Left cardiac atrium (tissue), 4 donors: ENCODE measurements around the gene SLC35E4. TPM values are rescaled to one million over a fixed set of nuclear protein-coding genes. Genes with fewer than 3 reads are reported as not detected.
"Not testable (repeated sequence)": the region's sequence is repeated elsewhere in the genome, so short reads cannot be mapped to it uniquely, and the experiment has no call there.

Experiments used
- ATAC-seq, 2 donors: fragments of 200-7000 bp; cut with Tn5 transposase; one replicate each; pipeline ENCODE4 v1.9.1; 2020; ENCODE audit warnings: mild to moderate bottlenecking in 2 of 2, moderate library complexity in 2 of 2
- DNase-seq: peaks from one replicate; pipeline ENCODE4 v3.0.0-alpha.2; 2020
- intact Hi-C, 2 donors: fragments of 100-400 bp; cut with DNase I; formaldehyde crosslinking; loops; one replicate each; pipeline versions ENCODE4 v1.14.1 to v1.15.1; 2022 to 2023
- total RNA-seq, 2 donors: library from RNA; stranded (reverse); fragmentation: NEBNext Ultra II Directional; extraction: Animal tissue kit (Norgen Biotek cat#: 25700); gene quantifications; one replicate each; pipeline ENCODE4 v1.2.1, GENCODE V29; 2021
- donor health status: DM: no; HTN: yes; CAD: no.
- donor health status: DM: no; HTN: yes; CAD: no; lungs with severe emphysema.
- donor health status: DM: yes; HTN: yes; CAD: no.
- donor health status: Dilated cardiomyopathy.

Gene SLC35E4
- total RNA-seq, 2 donors from 2014 or later, result 2.3 to 5.3 TPM

GRCh38 chr22:30675436-30675835, 39.9 kb downstream of the SLC35E4 start:
- ATAC-seq, result no peak
- no peak for DNase-seq
- intact Hi-C loops, result no loop called here

GRCh38 chr22:30676565-30676964, 41.0 kb downstream of the SLC35E4 start:
- DNase-seq, intact Hi-C loops, ATAC-seq: not testable (repeated sequence)

DNA sequence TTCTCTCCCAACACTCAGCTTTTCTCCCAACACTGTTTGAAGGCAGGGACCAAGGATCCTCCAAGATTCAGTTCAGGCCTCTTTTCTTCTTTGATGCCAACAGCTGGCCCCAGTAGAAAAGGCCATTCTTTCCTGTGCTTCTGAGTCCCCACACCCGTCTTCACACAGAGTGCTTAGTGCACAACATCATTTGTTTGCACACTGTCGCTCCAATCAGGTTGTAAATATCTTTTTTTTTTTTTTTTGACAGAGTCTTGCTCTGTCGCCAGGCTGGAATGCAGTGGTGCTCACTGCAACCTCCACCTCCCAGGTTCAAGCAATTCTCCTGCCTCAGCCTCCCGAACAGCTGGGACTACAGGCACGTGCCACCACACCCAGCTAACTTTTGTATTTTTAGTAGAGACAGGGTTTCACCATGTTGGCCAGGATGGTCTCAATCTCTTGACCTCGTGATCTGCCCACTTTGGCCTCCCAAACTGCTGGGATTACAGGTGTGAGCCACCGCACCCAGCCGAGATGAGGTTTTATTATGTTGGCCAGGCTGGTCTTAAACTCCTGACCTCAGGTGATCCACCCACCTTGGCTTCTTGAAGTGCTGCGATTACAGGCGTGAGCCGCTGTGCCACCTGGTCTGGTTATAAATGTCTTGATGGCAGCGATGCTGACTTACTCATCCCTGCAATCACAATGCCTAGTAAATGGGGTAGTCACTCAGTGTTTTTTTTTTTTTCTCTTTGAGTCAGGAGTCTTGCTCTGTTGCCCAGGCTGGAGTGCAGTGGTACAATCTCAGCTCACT, 44.5 kb downstream of the SLC35E4 start:
- ATAC-seq, DNase-seq, intact Hi-C loops: not testable (repeated sequence)

DNA sequence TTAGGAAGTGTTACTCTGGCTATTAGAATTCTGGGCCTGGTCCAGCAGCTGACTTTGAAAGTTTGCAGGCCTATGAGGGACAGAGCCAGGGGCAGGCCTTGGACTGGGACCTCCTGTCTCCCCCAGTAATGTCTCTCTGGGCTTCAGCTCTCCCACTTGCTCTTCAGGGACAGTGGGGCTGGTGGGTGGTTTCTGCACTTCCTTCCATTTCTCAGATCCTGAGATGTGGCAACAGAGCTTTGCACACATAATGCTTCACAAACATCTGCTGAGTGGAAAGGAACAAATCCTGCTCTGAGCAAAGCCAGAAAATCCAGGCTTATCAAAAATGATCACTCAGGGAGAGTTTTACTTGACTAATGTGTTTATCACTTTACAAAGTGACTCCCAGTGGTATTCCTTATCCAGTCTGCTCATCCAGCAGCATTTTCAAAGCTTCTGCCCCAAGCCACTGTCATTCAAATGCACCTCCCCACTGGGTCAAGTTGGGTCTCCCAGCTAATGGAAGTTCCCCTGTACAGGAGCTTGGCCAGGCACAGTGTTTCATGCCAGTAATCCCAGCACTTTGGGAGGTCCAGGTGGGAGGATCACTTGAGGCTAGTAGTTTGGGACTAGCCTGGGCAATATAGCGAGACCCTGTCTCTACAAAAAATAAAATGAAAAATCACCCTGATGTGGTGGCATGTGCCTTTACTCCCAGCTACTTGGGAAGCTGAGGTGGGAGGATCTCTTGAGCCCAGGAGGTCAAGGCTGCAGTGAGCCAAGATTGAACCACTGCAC, 45.6 kb downstream of the SLC35E4 start:
- ATAC-seq, result peak in 1 of 2 donors; percentile 65
- DNase-seq, result no peak

DNA sequence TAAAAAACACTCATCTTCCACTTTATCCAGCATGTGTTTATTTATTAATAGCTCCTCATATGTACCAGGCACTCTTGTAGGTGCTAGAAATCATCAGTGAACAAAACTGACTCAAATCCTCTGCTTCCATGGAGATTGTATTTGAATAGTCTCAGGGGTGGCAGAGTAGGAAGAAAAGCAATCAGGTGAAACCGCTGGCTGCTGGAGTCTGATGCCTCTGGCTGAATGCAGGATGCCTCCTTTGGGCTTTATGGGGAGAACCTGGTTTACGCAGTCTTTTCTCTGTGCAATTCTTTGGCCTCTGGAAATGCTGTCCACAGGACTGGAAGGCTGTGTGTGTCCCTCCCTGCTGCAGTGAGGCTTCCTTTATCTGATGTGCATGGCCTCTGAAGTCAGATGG, 46.2 kb downstream of the SLC35E4 start:
- DNase-seq (no peak), ATAC-seq (no peak)
- intact Hi-C loops, result no loop called here

More for the DNA sequence above, 45.6 kb downstream of the SLC35E4 start:
- intact Hi-C loops, result no loop called here

GRCh38 chr22:30685178-30685577, 49.6 kb downstream of the SLC35E4 start:
- DNase-seq (no peak), ATAC-seq (no peak)
- intact Hi-C loops, result no loop called here

GRCh38 chr22:30687358-30687757, 51.8 kb downstream of the SLC35E4 start:
- ATAC-seq (no peak), DNase-seq (no peak)
- intact Hi-C loops, result no loop called here

- ATAC-seq (no peak), DNase-seq (no peak)
- intact Hi-C loops, result no loop called here
Observed at GRCh38 chr22:30689622-30690021, 54.0 kb downstream of the SLC35E4 start.

DNA sequence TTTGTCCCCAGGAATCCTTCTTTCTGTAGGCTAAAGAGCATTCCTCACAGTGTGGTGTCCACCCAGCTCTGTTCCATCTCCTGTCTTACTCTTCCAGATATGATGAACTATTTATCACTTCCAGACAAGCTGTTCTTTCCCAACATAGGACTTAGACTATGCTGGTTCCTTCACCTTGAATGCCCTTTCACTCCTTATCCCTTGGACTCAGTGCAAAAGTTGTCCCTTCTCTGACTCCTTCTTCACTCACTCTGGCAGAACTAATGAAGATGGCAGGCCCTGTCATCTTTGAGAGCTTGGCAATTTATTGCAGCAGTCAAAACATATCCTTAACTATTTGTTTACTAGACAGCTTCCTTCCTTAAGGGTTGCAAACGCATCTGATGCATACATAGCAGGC, 55.6 kb downstream of the SLC35E4 start:
- intact Hi-C loops, result no loop called here
- ATAC-seq (no peak), DNase-seq (no peak)

- peak; percentile 48 for DNase-seq
- intact Hi-C loops, result no loop called here
- peak; percentile 62 to 76 for ATAC-seq
Observed at GRCh38 chr22:30694171-30694639, 58.6 kb downstream of the SLC35E4 start.

DNA sequence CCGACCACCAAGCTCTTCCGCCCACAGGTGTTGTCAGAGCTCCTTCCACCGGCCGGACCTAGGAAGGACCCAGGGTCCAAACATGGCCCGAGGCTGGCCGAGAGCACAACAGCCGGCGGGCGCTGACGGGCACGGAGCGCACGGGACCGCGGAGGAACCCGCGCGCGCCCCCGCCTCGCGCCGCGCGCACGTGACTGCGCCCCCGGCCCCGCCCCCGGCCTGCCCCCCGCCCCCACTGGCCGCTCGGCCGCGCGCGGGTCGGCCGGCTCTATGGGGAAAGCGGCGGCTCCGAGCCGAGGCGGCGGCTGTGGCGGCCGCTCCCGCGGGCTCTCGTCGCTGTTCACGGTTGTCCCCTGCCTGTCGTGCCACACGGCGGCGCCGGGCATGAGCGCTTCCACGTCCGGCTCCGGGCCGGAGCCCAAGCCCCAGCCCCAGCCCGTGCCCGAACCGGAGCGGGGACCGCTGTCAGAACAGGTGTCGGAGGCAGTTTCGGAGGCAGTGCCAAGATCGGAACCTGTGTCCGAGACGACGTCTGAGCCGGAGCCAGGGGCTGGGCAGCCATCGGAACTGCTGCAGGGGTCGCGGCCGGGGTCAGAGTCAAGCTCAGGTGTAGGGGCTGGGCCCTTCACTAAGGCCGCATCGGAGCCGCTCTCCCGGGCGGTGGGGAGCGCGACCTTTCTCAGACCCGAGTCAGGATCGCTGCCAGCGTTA, 59.2 kb downstream of the SLC35E4 start, which contains the start of gene OSBP2:
Gene OSBP2, plus strand, starts transcription at position 235 of the 711 bp plus-strand sequence. Its CDS starts 36 bp downstream, at position 271.
- DNase-seq (peak; percentile 43), ATAC-seq (peak; percentile 81 to 87)
- intact Hi-C loops, result no loop called here

- no peak for ATAC-seq
- no peak for DNase-seq
- intact Hi-C loops, result no loop called here
Observed at GRCh38 chr22:30695351-30695851, 59.8 kb downstream of the SLC35E4 start.

GRCh38 chr22:30695871-30696655, 60.5 kb downstream of the SLC35E4 start:
- ATAC-seq (no peak), DNase-seq (no peak)
- intact Hi-C loops, result no loop called here

Other genes starting within 250 kb of the SLC35E4 start
- 10 to 100 TPM in 1 of 2 donors, 1 to 10 TPM in 1; 7.5 to 12.9 TPM for gene RNF215, start 248.4 kb upstream of the SLC35E4 start, total RNA-seq
- gene SEC14L2, start 238.8 kb upstream of the SLC35E4 start, total RNA-seq, result 1 to 10 TPM; 2.1 to 5.7 TPM
- 10 to 100 TPM; 21.4 to 33.8 TPM for gene MTFP1, start 210.0 kb upstream of the SLC35E4 start, total RNA-seq
- not detected for gene SEC14L3, start 163.8 kb upstream of the SLC35E4 start, total RNA-seq
- not detected for gene SEC14L4, start 130.1 kb upstream of the SLC35E4 start, total RNA-seq
- under 1 TPM; 0.08 to 0.56 TPM for gene SEC14L6, start 89.0 kb upstream of the SLC35E4 start, total RNA-seq
- under 1 TPM; 0.29 to 0.39 TPM for gene GAL3ST1, start 61.1 kb upstream of the SLC35E4 start, total RNA-seq
- 10 to 100 TPM; 23.0 to 38.9 TPM for gene PES1, start 43.9 kb upstream of the SLC35E4 start, total RNA-seq
- 10 to 100 TPM; 20.9 to 21.3 TPM for gene TCN2, start 28.6 kb upstream of the SLC35E4 start, total RNA-seq
- 1 to 10 TPM; 3.8 to 5.6 TPM for gene DUSP18, start 32.1 kb downstream of the SLC35E4 start, total RNA-seq
- gene OSBP2, start 59.1 kb downstream of the SLC35E4 start, total RNA-seq, result 10 to 100 TPM in 1 of 2 donors, 1 to 10 TPM in 1; 4.9 to 11.6 TPM